Endothelial cell of umbilical vein (primary cell): Measurements from ENCODE around the gene DAB1. TPM values are rescaled to one million over a fixed set of nuclear protein-coding genes. Genes with fewer than 3 reads are reported as not detected.

Experiments used
- BruUV-seq: library from RNA; stranded (reverse); fragments of 400-500 nt; replicated peaks from 2 replicates; lab custom pipeline; 2021; lab: Mats Ljungman, UMichigan
- CTCF ChIA-PET: fragments of 300-600, 350-600 bp; sonication (Branson Sonifier 250); formaldehyde crosslinking; loops from one replicate; lab custom pipeline; 2021; ENCODE audit warnings: antibody characterized with exemption, inconsistent platforms; lab: Charles Lee
- POLR2A ChIA-PET: fragments of 300-600, 350-600 bp; sonication (Branson Sonifier 250); formaldehyde crosslinking; loops from one replicate; lab custom pipeline; 2021; ENCODE audit warnings: antibody characterized with exemption, inconsistent platforms; lab: Charles Lee
- DNase-seq: peaks from one replicate; pipeline ENCODE4 v3.0.0-alpha.2; 2011; ENCODE audit warnings: low read depth, low spot score
- FAIRE-seq: peaks from 2 replicates; lab custom pipeline; 2011; peaks lifted over from hg19 to GRCh38; lab: Jason Lieb, UNC
- H2AFZ ChIP-seq: 2 replicates; pipeline ENCODE4 v1.6.0; 2012; ENCODE audit warnings: low read depth, low read length, control low read depth, inconsistent platforms
- H3K27ac ChIP-seq: 2 replicates; pipeline ENCODE4 v1.5.1; 2011; ENCODE audit warnings: low read depth, mild to moderate bottlenecking, control low read depth, low read length, moderate library complexity; ENCODE audit not compliant: insufficient read depth
- H3K27me3 ChIP-seq, 2 experiments: 2 replicates each; pipeline versions ENCODE4 v1.6.0 to v1.6.1; 2011; ENCODE audit warnings: low read length in 2 of 2, mixed read lengths in 1 of 2; ENCODE audit not compliant: control insufficient read depth in 2 of 2, insufficient read depth in 2 of 2
- H3K36me3 ChIP-seq, 2 experiments: 2 replicates in 1 of 2; 3 replicates in 1 of 2; pipeline ENCODE4 v1.5.1; 2011; ENCODE audit warnings: low read length in 2 of 2, mild to moderate bottlenecking in 1 of 2, moderate library complexity in 1 of 2; ENCODE audit not compliant: control insufficient read depth in 2 of 2, insufficient read depth in 2 of 2; ENCODE audit errors: extremely low read depth in 1 of 2
- H3K4me1 ChIP-seq: 3 replicates; pipeline ENCODE4 v1.5.1; 2011; ENCODE audit warnings: mild to moderate bottlenecking, low read length; ENCODE audit not compliant: control insufficient read depth, insufficient read depth; ENCODE audit errors: extremely low read depth
- H3K4me2 ChIP-seq: 2 replicates; pipeline ENCODE4 v1.6.1; 2011; ENCODE audit warnings: low read length, control low read depth, mixed read lengths; ENCODE audit not compliant: insufficient read depth
- H3K4me3 ChIP-seq, 3 experiments: fragments of 200-600 bp in 1 of 3; sonication (generic), shearing (Covaris generic) in 1 of 3; replicated peaks in 1 of 3; 2 replicates each; pipeline ENCODE4 v1.5.1; 2011 to 2016; ENCODE audit warnings: control low read depth in 3 of 3, low read length in 3 of 3, mild to moderate bottlenecking in 2 of 3, inconsistent platforms in 1 of 3, low read depth in 1 of 3, moderate library complexity in 1 of 3; ENCODE audit not compliant: insufficient read depth in 1 of 3
- H3K79me2 ChIP-seq: 2 replicates; pipeline ENCODE4 v1.6.0; 2012; ENCODE audit warnings: low read length, inconsistent platforms; ENCODE audit not compliant: control insufficient read depth, insufficient read depth
- H3K9ac ChIP-seq: replicated peaks from 2 replicates; pipeline ENCODE3; 2011; ENCODE audit warnings: low read length, control low read depth; ENCODE audit not compliant: insufficient read depth; ENCODE audit errors: extremely low read depth
- H3K9me1 ChIP-seq: replicated peaks from 3 replicates; pipeline ENCODE4 v1.6.0; 2011; ENCODE audit warnings: mild to moderate bottlenecking, low read length; ENCODE audit not compliant: control insufficient read depth, insufficient read depth; ENCODE audit errors: extremely low read depth
- H3K9me3 ChIP-seq: replicated peaks from 2 replicates; pipeline ENCODE4 v1.5.1; 2012; ENCODE audit warnings: low read length, inconsistent platforms; ENCODE audit not compliant: control insufficient read depth, insufficient read depth
- H4K20me1 ChIP-seq: replicated peaks from 2 replicates; pipeline ENCODE3; 2011; ENCODE audit warnings: mild to moderate bottlenecking, low read length; ENCODE audit not compliant: control insufficient read depth, insufficient read depth; ENCODE audit errors: extremely low read depth
- EZH2 ChIP-seq: IDR thresholded peaks from 2 replicates; pipeline ENCODE4 v1.6.1; 2012; ENCODE audit warnings: borderline replicate concordance, low read depth, mild to moderate bottlenecking, moderate library complexity, low read length, inconsistent platforms; ENCODE audit not compliant: severe bottlenecking
- FOS ChIP-seq: IDR thresholded peaks from 2 replicates; pipeline ENCODE4 v1.6.1; 2011; ENCODE audit warnings: mild to moderate bottlenecking, low read length, moderate library complexity, borderline replicate concordance; ENCODE audit not compliant: insufficient read depth
- GATA2 ChIP-seq: IDR thresholded peaks from 2 replicates; pipeline ENCODE4 v1.7.0; 2011; ENCODE audit warnings: low read depth, mild to moderate bottlenecking, moderate library complexity, mixed read lengths, low read length; ENCODE audit not compliant: insufficient read length, insufficient read depth
- JUN ChIP-seq: IDR thresholded peaks from 2 replicates; pipeline ENCODE4 v1.6.1; 2011; ENCODE audit warnings: borderline replicate concordance, low read depth; ENCODE audit not compliant: insufficient read length, insufficient read depth
- MYC ChIP-seq: IDR thresholded peaks from one replicate; pipeline ENCODE4 v1.6.1; 2011; ENCODE audit warnings: mild to moderate bottlenecking, low read depth, low read length
- POLR2A ChIP-seq: IDR thresholded peaks from 2 replicates; pipeline ENCODE4 v1.6.1; 2012; ENCODE audit warnings: low read depth, mild to moderate bottlenecking, control low read depth, low read length
- POLR2AphosphoS5 ChIP-seq: IDR thresholded peaks from 2 replicates; pipeline ENCODE4 v1.6.1; 2012; ENCODE audit warnings: low read depth, mild to moderate bottlenecking, control low read depth, low read length, moderate library complexity; ENCODE audit not compliant: insufficient read depth
- dilution Hi-C: fragments of 300-500 bp; cut with MboI; formaldehyde crosslinking; loops from one replicate; pipeline ENCODE4 v1.15.0; 2019; ENCODE audit warnings: low sequenced_read_pairs; ENCODE audit not compliant: extremely low pct_ligation_motif_present
- intact Hi-C: fragments of 100-400 bp; cut with micrococcal nuclease; formaldehyde crosslinking; loops from one replicate; pipeline ENCODE4 v1.10.0; 2022
- polyA plus RNA-seq, 4 experiments: library from polyadenylated mRNA; depleted of rRNA in 3 of 4; stranded (reverse) in 3 of 4; unstranded in 1 of 4; fragments of >200 nt; gene quantifications; 2 replicates each; pipeline versions ENCODE4 v1.2.1 to v1.2.3, GENCODE V29; 2011 to 2012; ENCODE audit warnings: missing spikeins in 1 of 4
- total RNA-seq: library from RNA; stranded (reverse); gene quantifications from 2 replicates; pipeline ENCODE4 v1.2.3, GENCODE V29; 2021
- TF ChIP-seq, protein P1 (sequence below): IDR thresholded peaks from 2 replicates; pipeline ENCODE4 v1.6.1; 2011; ENCODE audit not compliant: insufficient read depth, insufficient read length
- TF ChIP-seq, protein P2 (sequence below), 2 donors: IDR thresholded peaks; 1 replicate in 1 of 2; 2 replicates in 1 of 2; pipeline ENCODE4 v1.5.1; 2011; ENCODE audit warnings: low read length in 2 of 2, mild to moderate bottlenecking in 2 of 2, moderate library complexity in 2 of 2, control low read depth in 1 of 2, inconsistent platforms in 1 of 2, low read depth in 1 of 2; ENCODE audit not compliant: insufficient read depth in 1 of 2; ENCODE audit errors: extremely low read depth in 1 of 2

Gene DAB1
- total and polyA plus RNA-seq, 2 donors (not counting 3 experiments of a cell fraction or from before 2014, with no cell fraction given) = not detected

DNA sequence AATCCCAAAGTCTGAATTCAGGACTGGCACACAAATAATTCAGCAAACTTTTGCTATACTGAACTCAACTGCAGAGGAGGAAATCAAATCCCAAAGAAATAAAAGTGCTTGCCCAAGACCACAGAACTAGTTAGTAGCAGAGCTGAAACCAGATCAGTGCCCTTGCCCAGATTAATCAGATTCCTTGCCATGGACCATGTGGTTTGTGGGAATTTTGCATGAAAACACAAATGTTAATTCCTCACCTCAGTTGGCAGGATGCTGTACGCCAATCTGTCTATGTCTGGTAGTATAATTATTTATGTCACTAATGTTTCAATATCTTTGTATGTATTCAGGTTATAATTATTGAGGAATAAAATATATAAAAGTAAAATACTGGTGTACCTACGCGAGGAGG is 173.8 kb downstream of the DAB1 start:
- Histone ChIP-seq H3K9ac (no peak overlapping the region), H3K79me2 (no peaks in the 10 kb centered on the region), H2AFZ (no peak overlapping the region), H3K4me2 (no peak overlapping the region), H3K4me1 (no peaks in the 10 kb centered on the region), H3K36me3 (no peaks in the 10 kb centered on the region), H3K9me1 (no peaks in the 10 kb centered on the region), H3K4me3 (no peak overlapping the region), H3K27me3 (no peaks in the 10 kb centered on the region), H3K9me3 (no peaks in the 10 kb centered on the region), H4K20me1 (no peaks in the 10 kb centered on the region), H3K27ac (no peak overlapping the region)
- TF ChIP-seq, protein P1, sequence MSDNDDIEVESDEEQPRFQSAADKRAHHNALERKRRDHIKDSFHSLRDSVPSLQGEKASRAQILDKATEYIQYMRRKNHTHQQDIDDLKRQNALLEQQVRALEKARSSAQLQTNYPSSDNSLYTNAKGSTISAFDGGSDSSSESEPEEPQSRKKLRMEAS = no peak
- TF ChIP-seq MYC (no peak), POLR2A (no peak), POLR2AphosphoS5 (no peak), GATA2 (no peak), JUN (no peak), FOS (no peak), EZH2 (no peak)
- TF ChIP-seq, protein P2, sequence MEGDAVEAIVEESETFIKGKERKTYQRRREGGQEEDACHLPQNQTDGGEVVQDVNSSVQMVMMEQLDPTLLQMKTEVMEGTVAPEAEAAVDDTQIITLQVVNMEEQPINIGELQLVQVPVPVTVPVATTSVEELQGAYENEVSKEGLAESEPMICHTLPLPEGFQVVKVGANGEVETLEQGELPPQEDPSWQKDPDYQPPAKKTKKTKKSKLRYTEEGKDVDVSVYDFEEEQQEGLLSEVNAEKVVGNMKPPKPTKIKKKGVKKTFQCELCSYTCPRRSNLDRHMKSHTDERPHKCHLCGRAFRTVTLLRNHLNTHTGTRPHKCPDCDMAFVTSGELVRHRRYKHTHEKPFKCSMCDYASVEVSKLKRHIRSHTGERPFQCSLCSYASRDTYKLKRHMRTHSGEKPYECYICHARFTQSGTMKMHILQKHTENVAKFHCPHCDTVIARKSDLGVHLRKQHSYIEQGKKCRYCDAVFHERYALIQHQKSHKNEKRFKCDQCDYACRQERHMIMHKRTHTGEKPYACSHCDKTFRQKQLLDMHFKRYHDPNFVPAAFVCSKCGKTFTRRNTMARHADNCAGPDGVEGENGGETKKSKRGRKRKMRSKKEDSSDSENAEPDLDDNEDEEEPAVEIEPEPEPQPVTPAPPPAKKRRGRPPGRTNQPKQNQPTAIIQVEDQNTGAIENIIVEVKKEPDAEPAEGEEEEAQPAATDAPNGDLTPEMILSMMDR (IDR thresholded peaks at IDR 0.05; ENCODE audit: extremely low read depth in 1 of 2, insufficient read depth in 1 of 2, low read depth in 1 of 2, low read length in 2 of 2) = no peak
- BruUV-seq = no TSS peak
- ChIA-PET POLR2A (no interaction called here), CTCF (no interaction called here)
- intact Hi-C loops (no loop called here), dilution Hi-C loops (no loop called here)
- no peak for FAIRE-seq
- no peak for DNase-seq
